HG03469 (cell line): ENCODE data around the gene BCS1L.
A peak's percentile ranks its signal among the peaks of the same experiment; 100 is the strongest.

ENCODE experiments used
- ATAC-seq: cut with Tn5 transposase; IDR thresholded peaks from one replicate; pipeline ENCODE4 v1.9.1; 2021; ENCODE audit warnings: mild to moderate bottlenecking, moderate library complexity, moderate number of reproducible peaks; ENCODE audit not compliant: unreplicated experiment

BCS1L gene, protein sequence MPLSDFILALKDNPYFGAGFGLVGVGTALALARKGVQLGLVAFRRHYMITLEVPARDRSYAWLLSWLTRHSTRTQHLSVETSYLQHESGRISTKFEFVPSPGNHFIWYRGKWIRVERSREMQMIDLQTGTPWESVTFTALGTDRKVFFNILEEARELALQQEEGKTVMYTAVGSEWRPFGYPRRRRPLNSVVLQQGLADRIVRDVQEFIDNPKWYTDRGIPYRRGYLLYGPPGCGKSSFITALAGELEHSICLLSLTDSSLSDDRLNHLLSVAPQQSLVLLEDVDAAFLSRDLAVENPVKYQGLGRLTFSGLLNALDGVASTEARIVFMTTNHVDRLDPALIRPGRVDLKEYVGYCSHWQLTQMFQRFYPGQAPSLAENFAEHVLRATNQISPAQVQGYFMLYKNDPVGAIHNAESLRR

DNA sequence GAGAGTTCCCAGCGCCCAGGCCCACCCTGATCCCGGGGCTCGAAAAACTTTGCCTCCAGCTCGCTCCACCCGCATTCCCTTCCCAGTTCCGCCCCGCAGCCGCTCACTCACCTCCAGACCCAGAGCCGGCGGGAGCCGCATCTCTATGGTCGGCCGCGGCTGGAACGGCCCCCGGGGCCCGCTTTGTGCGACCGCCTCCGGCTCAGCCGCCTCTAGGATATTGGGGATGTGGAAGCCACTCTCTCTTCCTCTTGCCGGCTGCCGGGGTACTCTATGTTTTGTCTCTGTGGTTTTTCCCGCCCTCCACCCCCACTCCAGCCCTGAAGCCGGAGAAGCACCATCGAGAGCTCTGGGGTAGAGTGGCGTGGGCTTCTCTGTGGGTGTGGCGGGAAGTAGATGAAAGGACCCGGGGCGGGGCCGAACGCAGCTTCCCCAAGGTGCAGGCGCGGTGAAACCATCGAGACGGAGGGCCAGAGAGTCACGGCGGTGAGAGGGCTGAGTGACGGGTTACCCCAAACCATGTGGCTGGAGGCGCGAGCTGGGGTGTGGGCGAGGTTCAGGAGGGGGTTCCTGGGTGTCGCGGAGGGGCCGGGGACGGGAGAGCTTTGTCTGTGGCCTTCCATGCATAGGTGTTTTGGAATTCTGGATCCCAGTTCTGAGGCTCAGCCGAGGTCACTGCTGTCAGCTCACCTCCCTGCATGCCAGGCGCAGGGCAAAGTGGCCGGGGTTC lies at the start of gene BCS1L, which contains the start of gene ZNF142:
BCS1L (plus strand) TSS at position 426 of the 730 bp plus-strand sequence. CDS start 1,305 bp downstream, outside the sequence.
ZNF142 (minus strand) TSS at position 366 of the 730 bp plus-strand sequence. CDS start 3,194 bp downstream, outside the sequence.
- peak; percentile 57 for ATAC-seq

DNA sequence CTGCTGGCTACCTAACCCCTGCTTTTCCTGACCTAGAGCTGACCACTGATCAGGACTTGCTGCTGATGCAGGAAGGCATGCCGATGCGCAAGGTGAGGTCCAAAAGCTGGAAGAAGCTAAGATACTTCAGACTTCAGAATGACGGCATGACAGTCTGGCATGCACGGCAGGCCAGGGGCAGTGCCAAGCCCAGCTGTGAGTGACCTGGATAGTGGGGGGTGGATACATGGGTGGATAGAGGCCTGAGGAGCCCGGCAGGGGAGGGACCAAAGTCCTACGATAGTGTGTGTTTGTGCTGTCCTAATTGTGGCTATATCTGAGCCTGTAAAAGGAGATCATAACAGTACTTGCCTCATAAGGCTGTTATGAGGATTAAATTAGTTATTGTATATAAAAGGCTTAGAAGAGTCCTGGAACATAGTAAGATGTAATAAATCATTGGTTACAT lies 43.6 kb upstream of the BCS1L start:
- no peak for ATAC-seq

DNA sequence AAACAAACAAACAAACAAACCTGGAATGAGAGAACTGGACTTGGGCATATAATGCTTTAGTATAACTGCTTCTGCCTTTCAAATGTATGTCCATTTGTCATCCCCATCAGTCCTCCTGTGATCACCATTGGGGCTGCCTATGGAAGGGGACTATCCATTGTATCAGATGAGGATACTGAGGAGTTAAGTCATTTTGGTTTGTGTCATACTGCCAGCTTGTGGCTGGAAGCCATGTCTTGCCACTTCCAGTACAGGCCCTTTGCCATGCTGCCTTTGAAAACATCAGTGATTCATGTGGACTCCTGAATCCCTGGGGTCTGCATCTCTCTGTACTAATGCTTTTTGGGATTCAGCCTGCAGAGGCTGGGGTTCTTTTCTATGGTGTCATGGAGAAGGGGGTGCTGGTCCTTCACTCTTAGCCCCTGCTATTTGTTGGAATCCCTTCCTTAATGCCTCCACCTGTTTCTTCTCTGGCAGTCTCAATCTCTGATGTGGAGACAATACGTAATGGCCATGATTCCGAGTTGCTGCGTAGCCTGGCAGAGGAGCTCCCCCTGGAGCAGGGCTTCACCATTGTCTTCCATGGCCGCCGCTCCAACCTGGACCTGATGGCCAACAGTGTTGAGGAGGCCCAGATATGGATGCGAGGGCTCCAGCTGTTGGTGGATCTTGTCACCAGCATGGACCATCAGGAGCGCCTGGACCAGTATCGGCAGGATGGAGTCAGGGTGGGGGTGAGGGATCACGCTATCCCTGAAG lies 41.2 kb upstream of the BCS1L start:
- no peak for ATAC-seq

DNA sequence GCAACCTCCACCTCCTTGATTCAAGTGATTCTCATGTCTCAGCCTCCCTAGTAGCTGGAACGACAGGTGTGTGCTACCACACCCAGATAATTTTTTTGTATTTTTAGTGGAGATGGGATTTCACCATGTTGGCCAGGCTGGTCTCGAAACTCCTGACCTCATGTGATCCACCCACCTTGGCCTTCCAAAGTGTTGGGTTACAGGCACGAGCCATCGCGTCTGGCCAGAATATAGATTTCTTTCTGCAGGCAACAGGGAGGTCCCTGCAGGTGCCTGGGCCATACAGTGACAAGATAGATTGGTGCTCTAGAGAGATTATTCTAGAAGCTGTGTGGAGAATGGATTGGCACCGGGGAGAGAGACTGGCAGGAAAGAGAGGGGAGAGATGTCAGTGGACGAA lies 38.5 kb upstream of the BCS1L start:
- ATAC-seq: no peak

DNA sequence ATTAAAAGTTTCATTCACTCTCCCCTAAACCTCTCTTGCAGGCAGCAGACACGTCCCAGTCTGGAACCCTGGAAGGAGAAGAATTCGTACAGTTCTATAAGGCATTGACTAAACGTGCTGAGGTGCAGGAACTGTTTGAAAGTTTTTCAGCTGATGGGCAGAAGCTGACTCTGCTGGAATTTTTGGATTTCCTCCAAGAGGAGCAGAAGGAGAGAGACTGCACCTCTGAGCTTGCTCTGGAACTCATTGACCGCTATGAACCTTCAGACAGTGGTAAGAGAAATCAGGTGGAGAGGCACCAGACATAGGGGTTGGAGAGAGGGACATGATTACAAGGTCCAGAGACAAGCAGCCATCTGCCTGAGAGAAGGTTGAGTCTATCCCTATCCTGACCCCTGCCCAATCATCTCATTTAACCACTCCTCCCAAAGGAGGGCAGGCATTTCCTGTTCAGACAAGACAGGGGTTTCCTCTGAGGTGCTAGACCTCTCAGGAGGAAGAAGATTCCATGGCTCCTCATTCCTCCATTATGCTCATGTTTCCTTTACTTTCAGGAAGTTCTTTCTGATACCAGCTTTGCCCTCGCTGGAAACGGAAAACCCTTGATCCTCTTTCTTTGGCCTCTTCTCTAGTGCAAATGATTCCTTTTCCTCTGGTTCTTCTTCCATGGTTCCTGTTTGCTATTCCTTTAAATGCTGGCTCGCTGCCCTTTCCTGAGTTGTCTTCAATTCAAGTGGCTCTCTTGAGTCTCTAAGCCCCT lies 36.7 kb upstream of the BCS1L start:
- ATAC-seq: no peak

DNA sequence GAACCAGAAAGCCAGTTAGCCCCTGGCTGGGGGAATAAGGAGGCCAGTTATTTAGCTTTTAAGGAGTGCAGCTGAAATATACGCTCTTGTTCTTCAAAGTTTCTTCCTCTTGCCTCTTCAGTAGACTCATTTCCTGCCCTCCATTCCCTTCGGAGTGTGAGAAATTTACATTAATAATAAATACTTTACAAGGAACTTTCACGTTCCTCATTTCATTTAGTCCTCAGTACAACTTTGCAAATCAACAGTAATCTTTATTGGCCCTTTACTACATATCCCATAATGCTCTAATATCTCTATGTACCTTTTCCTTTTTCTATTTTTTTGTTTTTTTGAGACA lies 36.1 kb upstream of the BCS1L start:
- ATAC-seq: no peak

DNA sequence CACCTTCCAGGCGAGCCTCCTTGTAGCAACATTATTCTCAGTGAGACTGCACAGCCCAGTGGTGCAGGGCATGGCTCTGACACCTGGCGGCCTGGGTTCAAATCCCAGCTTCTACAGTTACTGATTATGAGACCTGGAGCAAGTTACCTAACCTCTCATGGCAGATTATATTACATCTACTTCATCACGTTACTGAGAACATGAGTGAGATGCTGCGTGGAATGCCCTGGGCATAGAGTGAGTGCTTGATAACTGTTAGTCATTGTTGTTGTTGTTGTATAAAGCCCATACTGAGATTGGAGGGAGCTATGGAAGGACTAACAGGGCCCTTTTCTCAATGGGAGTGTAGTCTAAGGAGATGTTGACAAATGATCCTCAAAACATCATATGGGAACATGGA lies 33.1 kb upstream of the BCS1L start:
- no peak for ATAC-seq

DNA sequence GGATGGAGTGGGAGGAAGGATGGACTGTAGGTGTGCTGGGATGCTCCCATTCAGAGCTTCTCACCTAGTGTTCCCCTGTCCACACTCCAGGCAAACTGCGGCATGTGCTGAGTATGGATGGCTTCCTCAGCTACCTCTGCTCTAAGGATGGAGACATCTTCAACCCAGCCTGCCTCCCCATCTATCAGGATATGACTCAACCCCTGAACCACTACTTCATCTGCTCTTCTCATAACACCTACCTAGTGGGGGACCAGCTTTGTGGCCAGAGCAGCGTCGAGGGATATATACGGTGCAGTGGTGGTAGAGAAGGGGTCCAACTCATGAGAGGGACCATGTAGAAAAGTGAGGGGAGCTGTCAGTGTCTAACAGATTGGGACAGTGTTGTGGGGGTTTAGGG lies 31.5 kb upstream of the BCS1L start:
- no peak for ATAC-seq

DNA sequence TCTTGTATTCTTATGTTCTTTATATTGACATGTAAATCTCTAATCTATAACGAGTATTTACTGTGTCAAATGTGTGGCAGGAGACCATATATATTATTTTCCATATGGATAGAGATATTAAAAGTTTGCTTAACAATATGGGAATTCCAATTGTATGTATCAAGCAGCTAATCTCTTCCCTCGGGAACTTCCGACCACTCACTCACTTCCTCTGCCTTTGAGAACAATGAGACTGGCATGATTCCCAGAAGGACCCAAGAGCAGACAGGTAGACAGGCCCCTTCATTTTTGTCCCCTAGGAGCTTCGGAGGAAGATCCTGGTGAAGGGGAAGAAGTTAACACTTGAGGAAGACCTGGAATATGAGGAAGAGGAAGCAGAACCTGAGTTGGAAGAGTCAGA lies 27.6 kb upstream of the BCS1L start:
- ATAC-seq: no peak

DNA sequence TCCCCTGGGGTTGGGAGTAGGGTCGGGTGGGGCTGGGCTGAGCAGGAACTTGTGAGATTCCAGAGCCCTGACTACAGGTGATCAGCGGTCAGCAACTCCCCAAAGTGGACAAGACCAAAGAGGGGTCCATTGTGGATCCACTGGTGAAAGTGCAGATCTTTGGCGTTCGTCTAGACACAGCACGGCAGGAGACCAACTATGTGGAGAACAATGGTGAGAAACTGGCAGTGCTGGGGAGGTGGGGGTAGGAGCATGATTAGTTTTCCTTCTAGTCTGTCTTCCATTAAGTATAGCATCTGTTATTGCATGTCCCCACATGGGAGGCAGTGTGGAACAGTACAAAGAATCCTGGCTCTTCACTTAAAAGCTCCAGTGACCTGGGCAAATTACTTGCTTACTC lies 23.8 kb upstream of the BCS1L start:
- no peak for ATAC-seq

DNA sequence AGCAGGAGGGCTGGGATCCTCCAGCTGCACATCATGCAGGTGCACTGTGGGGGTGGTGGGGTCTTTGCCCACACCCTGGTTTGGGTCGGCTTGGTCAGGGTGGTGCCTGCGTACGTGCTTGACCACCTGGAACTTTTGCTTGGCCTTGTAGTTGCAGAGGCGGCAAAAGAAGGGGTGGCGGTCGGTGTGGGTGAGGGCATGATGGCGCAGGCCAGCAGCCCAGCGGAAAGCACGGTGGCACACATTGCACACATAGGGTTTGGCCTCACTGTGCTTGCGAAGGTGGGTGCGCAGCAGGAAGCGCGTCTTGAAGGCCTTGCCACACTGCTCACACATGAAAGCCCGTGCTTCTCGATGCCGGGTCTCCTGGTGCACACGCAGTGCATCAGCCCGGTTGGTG lies 21.1 kb upstream of the BCS1L start:
- ATAC-seq: no peak

DNA sequence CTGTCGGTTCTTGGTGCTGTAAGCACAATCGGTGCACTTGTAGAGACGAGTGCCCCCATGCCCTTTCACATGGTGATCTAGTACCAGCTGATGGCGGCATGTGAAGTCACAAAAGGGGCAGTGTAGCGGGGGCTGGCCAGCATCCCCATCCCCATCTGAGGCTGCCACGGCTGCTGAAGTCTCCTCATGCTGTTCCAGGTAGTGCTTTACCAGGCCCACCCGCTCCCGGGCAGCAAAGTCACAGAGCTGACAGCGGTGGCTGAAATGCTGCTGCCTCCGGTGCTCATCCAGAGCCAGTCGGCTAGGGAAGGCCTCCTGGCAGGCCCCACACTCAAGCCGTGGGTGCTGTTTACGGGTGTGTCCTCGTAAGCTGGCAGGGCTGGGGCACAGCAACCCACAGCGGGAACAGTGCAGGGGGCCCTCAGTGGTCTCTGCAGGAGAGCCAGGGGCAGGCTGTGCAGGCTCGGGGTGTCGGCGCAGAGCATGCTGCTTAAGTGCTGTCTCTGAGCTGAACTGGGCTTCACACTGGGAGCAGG lies 17.3 kb upstream of the BCS1L start:
- ATAC-seq: no peak

DNA sequence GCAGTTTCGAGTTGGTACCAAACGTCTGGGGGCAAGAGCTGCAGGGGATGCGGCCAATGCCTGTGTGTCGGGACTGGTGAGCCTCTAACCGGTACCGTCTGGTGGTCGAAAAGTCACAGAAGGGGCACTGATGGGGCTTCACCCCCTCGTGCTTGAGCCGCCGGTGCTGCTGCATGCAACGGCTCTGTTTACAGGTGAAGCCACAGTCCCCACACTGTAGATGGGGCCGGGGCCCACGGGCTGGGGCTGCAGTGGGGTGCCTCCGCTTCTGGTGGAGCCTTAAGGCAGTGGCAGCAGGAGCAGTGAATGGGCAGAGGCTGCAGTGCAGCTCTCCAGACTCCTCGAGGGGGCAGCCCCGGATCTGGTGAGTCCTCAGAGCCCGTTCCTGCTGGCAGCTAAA lies 16.7 kb upstream of the BCS1L start:
- ATAC-seq: no peak

DNA sequence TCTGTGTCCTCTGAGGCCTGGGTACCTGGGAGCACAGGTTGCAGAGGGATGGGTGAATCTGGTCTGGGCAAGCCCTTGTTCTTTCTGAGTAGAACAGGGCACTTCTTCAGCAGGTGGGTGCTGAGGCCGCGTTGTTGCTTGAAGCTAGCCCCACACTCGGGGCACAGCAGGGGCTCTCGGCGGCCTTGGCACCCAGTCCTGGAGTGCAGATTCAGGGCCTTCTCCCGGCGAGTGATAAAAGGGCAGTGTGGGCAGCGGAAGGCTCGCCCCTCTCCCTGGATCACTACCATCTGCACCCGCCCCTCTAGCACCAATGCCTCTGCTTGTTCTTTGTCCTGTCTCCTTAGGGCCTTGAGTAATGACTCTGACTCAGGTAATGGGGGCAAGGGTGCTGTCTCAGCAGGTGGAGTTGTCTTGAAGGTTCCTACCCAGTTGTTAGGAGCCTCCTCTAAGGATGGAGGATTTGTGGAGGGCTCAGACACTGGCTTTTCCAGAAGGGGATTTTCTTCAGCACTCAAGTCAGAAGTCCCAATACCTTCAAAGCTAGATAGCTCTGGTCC lies 15.7 kb upstream of the BCS1L start:
- ATAC-seq: no peak

DNA sequence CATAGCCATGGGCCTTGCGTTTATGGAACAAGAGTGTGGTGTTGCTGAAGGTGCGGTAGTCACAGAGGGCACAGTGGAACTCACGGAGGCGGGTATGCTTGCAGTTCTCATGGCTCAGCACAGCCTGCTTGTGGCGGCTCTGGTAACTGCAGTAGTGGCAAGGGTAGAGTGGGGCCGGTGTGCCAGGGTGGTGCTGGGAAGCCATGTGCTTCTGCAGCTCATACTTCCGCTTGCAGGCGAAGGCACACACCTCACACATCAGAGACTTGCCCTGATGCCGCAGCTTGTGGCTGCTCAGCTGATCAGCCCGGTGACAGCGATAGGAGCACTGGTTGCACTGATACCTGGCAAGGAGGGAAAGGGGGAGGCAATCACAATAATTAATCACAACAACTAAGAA lies 14.8 kb upstream of the BCS1L start:
- ATAC-seq: no peak

DNA sequence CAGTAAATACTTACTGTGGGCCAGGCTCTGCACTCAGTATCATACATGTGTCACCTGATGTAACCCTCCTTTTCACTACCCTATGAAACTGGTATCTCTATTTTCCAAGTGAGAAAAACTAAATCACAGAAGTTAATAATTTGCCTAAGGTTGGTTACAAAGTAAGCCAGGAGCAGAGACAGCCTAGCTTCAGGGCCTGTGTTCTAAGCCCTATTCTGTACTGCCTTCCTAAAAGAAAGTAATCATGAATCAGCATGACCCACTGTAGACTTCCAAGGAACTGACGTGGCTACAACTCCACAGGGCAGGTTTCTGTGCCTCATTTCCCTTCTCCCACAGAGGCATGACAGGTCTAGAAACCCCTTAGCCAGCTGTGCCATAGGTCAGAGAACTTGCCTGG lies 14.4 kb upstream of the BCS1L start:
- ATAC-seq: no peak

DNA sequence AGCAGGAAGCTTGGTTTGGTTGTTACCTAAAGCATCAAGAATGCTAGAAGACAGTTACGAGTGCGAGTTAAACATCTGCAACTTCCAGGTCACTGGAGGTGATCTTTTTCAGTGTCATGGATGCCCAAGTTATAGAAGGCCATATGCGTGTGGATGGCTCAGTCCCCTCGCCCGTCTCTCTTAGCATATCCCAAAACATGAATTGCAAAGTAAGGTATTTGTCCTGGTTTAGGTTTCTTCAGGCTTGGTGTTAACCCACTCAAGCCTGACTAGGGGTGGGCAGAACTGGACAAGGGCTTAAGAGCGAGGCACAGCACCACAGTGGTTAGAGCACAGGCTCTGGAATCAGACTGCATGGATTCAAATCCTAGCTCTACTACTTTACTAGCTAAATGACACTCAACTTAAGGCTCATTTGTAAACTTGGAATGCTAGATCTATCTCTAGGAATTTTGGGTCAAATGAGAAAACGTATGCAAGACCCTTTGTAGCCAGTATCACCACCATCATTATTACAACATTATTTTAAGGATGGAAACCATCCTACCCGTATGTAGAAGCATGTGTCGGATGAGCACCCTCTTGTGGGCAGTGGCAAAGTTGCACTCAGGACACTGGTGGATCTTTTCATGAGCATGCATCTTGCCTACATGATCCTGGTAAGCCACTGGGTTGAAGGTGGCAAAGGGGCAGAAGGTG lies 11.2 kb upstream of the BCS1L start:
- ATAC-seq: no peak

DNA sequence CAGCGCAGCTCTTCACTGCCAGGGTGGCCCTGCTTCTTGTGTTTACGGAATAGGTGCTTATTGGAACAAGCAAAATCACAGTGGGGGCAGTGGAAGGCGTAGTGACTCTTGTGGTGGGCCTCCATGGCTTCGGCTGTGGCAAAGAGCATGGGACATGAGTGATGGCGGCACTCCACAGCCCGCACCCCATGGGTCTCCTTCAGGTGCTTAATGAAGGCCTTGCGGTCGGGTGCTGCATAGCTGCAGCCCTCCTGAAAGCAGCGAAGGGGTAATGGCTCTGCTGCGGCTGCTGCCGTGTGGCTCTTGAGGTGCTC lies 10.7 kb upstream of the BCS1L start:
- ATAC-seq: no peak

DNA sequence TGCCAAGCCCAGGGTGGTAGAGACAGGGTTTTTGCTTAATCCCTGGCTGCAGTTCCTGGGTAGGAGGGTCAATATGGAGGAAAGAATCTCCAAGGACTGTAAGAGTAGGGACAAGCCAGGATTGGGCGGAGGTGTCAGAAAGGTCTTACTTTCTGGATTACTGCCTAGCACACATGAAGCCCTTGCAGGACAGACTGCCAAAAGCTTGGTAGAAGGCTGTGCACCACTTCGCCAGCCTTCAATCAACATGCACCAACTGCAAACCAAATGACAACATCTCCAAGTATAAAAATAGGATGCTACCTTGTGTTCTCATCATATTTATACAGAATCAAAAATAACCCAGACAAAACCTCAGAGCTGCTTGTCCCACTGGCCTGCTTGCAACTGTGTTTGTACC lies 3.7 kb upstream of the BCS1L start:
- no peak for ATAC-seq
